ENCODE data around the gene FAM107B. TPM values are rescaled to one million over a fixed set of nuclear protein-coding genes. Genes with fewer than 3 reads are reported as not detected.
A peak's percentile ranks its signal among the peaks of the same experiment; 100 is the strongest.

FAM107B gene
- total and polyA plus RNA-seq, 2 of the 4 experiments (the other 2 are of a cell fraction): 26.4 to 27.1 TPM

DNA sequence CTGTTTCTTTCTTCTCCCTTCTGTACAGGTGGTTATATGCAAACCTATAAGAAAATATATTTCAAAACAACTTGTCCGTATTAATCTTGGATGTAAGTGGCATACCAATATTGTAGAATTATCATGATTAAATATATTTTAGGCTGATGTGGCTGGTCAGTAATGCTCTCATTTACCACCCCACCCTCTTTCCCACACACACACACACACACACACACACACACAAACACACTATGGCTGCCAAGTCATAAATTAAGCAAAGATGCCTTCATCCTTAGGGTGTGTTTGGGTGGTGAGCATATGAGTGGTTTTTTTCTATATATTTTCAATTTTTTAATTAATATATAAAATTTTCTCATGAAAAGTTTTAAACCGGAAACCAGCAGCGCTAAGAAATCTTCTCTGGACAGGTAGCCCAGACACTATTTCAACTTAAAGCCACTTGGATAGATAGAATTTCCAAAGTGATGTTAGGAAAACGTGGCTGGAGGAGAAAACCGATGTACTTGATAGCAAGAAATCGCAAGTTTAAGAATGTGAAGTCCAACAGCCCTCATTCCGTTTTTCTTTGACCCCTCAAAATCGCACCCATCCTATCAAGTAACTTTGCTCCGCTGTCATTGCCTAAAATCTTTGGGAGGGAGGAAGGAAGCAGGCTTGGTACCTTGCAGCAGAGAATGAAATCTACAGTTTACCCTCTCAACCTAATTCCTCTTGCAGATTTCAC, 171.7 kb downstream of the FAM107B start:
- no TSS peak for BruUV-seq (replicated peaks)
- Histone ChIP-seq H2BK5ac (ENCODE audit: low read depth, low read length, poor library complexity, severe bottlenecking) (peak overlapping the region; percentile 64), H3K9me3 (ENCODE audit: control insufficient read depth, insufficient read depth, low read length) (no peaks in the 10 kb centered on the region), H3K4ac (ENCODE audit: low read depth, low read length) (peak overlapping the region; percentile 88), H3K56ac (ENCODE audit: extremely low read depth, insufficient read depth, low read length) (peak overlapping the region; percentile 95), H2AK9ac (replicated peaks; ENCODE audit: low read depth, low read length, poor library complexity) (peak overlapping the region; percentile 60), H4K20me1 (ENCODE audit: insufficient read depth, low read length) (peaks cover 54% of the 10 kb centered on the region), H3K27me3 (ENCODE audit: control insufficient read depth, insufficient read depth, low read length) (no peaks in the 10 kb centered on the region), H3K27ac (ENCODE audit: insufficient read depth, low read length) (peak overlapping the region; percentile 94), H2BK20ac (ENCODE audit: low read depth, low read length) (peak overlapping the region; percentile 13; the same call in 1 of the 2 replicates), H3K4me1 (ENCODE audit: control insufficient read depth, insufficient read depth, low read length) (peaks cover 9% of the 10 kb centered on the region), H4K8ac (ENCODE audit: low read depth in 2 of 2, low read length in 2 of 2) (peak overlapping the region; percentile 11 to 71; a peak in 3 of 4 replicates), H2AFZ (replicated peaks; ENCODE audit: low read length, poor library complexity) (peak overlapping the region; percentile 82), H2BK15ac (ENCODE audit: low read depth, low read length) (peak overlapping the region; percentile 51; the same call in 2 of the 3 replicates), H3K4me2 (ENCODE audit: low read depth, low read length) (peak overlapping the region; percentile 84), H2AK5ac (ENCODE audit: low read depth, low read length) (peak overlapping the region; percentile 59), H2BK120ac (ENCODE audit: low read depth, low read length) (peak overlapping the region; percentile 48), H3K18ac (ENCODE audit: low read depth, low read length) (peak overlapping the region; percentile 84; the same call in 1 of the 2 replicates), H3K9ac (ENCODE audit: low read depth, low read length) (peak overlapping the region; percentile 94), H3K4me3 (ENCODE audit: insufficient read depth, low read depth, low read length) (peak overlapping the region; percentile 99), H3K36me3 (ENCODE audit: control insufficient read depth, insufficient read depth, low read length) (peaks cover 30% of the 10 kb centered on the region), H3K23ac (ENCODE audit: low read depth, low read length) (peak overlapping the region; percentile 74), H4K5ac (ENCODE audit: low read depth, low read length) (peak overlapping the region; percentile 40; the same call in 1 of the 2 replicates), H3K14ac (replicated peaks; ENCODE audit: low read depth, low read length) (peak overlapping the region; percentile 80), H4K91ac (ENCODE audit: insufficient read depth, low read depth, low read length) (peak overlapping the region; percentile 85), H3K79me1 (ENCODE audit: low read depth in 1 of 2, low read length in 2 of 2) (peaks cover 0 to 66% of the 10 kb centered on the region in 2 experiments; a peak in 2 of 4 replicates), H3K9me1 (ENCODE audit: insufficient read depth, low read length) (peaks cover 38% of the 10 kb centered on the region)
- dilution Hi-C loops (cut with HindIII; ENCODE audit: low sequenced_read_pairs, unreplicated experiment) (no loop called here), intact Hi-C loops (cut with micrococcal nuclease) (loop anchor here (1.0 to 5.0 kb wide), 5 partner anchors 14 to 234 kb away; partner anchors contain the start of genes CDNF, HSPA14 and MSANTD7), in situ Hi-C loops (cut with MboI; ENCODE audit: low sequenced_read_pairs) (no loop called here)
- CTCF ChIA-PET: no interaction called here
- POLR2A ChIA-PET (ENCODE audit: unreplicated experiment): no interaction called here
- TF ChIP-seq RAD21 (IDR thresholded peaks at IDR 0.05; ENCODE audit: low read length) (no peak), SMC3 (IDR thresholded peaks at IDR 0.05; ENCODE audit: low read depth, low read length) (no peak), POLR2A (IDR thresholded peaks at IDR 0.05; ENCODE audit: low read depth, low read length) (no peak; the same call in 1 of the 2 replicates), CEBPB (IDR thresholded peaks at IDR 0.05; ENCODE audit: low read depth, low read length) (no peak), MXI1 (IDR thresholded peaks at IDR 0.05; ENCODE audit: borderline replicate concordance, low read depth, low read length) (no peak), MAFK (IDR thresholded peaks at IDR 0.05; ENCODE audit: low read depth, low read length) (no peak), CHD1 (IDR thresholded peaks at IDR 0.05; ENCODE audit: low read depth, low read length) (no peak), MAZ (IDR thresholded peaks at IDR 0.05; ENCODE audit: borderline replicate concordance, low read depth, low read length) (no peak), RFX5 (IDR thresholded peaks at IDR 0.05; ENCODE audit: low read depth, low read length) (no peak), FOS (IDR thresholded peaks at IDR 0.05; ENCODE audit: low read depth, low read length) (no peak), BHLHE40 (IDR thresholded peaks at IDR 0.05; ENCODE audit: low read depth, low read length) (no peak)
- TF ChIP-seq, protein P1, sequence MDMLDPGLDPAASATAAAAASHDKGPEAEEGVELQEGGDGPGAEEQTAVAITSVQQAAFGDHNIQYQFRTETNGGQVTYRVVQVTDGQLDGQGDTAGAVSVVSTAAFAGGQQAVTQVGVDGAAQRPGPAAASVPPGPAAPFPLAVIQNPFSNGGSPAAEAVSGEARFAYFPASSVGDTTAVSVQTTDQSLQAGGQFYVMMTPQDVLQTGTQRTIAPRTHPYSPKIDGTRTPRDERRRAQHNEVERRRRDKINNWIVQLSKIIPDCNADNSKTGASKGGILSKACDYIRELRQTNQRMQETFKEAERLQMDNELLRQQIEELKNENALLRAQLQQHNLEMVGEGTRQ (IDR thresholded peaks at IDR 0.05; ENCODE audit: low read depth, low read length): no peak
- ATAC-seq (ENCODE audit: low read depth) (no peak), DNase-seq (peak; percentile 12)
- no CpG with 5 or more reads among the region's 9 CpGs for WGBS, 2 experiments (ENCODE audit: extremely low coverage in 2 of 2, insufficient read length in 1 of 2)

Data from IMR-90 (cell line).